NB4 (cell line): ENCODE results near the gene ZFYVE28.

Experiments used
- DNase-seq: peaks from one replicate; pipeline ENCODE4 v3.0.0; 2010; ENCODE audit warnings: low read depth
- H3K4me3 ChIP-seq: one replicate; pipeline ENCODE4 v1.5.1; 2011; ENCODE audit warnings: mild to moderate bottlenecking, low read depth, low read length, moderate library complexity
- MYC ChIP-seq: IDR thresholded peaks from 2 replicates; pipeline ENCODE4 v1.6.1; 2011; ENCODE audit warnings: low read depth, low read length
- POLR2A ChIP-seq: IDR thresholded peaks from 2 replicates; pipeline ENCODE4 v1.6.1; 2011; ENCODE audit warnings: mild to moderate bottlenecking; ENCODE audit not compliant: insufficient read length; ENCODE audit errors: extremely low read depth
- TF ChIP-seq, protein P1 (sequence below): IDR thresholded peaks from one replicate; pipeline ENCODE4 v1.5.1; 2012; ENCODE audit warnings: low read depth, low read length
- TF ChIP-seq, protein P2 (sequence below): IDR thresholded peaks from 2 replicates; pipeline ENCODE4 v1.6.1; 2011; ENCODE audit warnings: low read depth, low read length

The ZFYVE28 gene

DNA sequence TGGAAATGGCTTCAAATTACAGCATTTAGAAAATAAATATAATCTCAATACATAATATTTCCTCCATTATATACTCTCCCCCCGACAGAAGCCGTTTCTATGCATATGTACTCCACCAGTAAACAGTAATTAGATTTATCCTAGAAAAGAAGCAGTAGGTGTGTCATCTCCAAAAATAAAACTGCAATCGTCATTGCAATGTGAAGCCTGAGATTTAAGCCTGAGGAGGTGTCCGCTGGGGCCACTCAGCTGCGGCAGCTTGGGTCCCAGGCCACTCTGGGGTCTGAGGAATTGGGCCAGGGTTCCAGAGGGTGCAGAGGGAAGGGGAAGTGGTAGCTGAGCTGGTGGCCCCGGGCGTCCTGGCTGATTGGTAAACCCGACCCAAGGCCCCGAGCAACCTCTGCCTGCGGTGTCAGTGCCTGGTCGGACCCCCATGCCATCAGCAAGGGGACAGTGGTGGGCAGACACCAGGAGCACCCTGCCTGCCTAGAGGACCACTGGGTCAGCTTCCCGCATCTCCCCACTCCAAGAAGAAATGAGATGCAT, 148.8 kb downstream of the ZFYVE28 start:
- no peak for DNase-seq
- TF ChIP-seq, protein P1, sequence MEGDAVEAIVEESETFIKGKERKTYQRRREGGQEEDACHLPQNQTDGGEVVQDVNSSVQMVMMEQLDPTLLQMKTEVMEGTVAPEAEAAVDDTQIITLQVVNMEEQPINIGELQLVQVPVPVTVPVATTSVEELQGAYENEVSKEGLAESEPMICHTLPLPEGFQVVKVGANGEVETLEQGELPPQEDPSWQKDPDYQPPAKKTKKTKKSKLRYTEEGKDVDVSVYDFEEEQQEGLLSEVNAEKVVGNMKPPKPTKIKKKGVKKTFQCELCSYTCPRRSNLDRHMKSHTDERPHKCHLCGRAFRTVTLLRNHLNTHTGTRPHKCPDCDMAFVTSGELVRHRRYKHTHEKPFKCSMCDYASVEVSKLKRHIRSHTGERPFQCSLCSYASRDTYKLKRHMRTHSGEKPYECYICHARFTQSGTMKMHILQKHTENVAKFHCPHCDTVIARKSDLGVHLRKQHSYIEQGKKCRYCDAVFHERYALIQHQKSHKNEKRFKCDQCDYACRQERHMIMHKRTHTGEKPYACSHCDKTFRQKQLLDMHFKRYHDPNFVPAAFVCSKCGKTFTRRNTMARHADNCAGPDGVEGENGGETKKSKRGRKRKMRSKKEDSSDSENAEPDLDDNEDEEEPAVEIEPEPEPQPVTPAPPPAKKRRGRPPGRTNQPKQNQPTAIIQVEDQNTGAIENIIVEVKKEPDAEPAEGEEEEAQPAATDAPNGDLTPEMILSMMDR: no peak
- TF ChIP-seq MYC: no peak
- no peak overlapping the region for H3K4me3 ChIP-seq

DNA sequence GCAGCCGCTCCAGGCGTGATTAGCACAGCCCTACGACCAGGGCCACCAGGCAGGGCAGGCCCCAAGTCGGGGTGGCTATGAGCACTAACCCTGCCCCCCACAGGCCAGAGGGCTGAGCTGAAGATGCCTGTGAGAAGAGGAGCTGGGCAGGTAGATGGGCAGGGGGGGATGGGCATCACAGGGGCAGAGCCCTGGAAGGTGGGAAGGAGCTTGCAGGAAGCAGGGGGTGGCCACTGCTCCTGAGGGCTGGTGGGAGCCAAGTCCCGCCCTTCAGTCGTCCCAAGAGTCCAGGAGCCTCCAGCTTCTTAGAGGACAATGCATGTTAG, 149.3 kb downstream of the ZFYVE28 start:
- TF ChIP-seq, protein P1: no peak
- TF ChIP-seq MYC: no peak
- TF ChIP-seq, protein P2, sequence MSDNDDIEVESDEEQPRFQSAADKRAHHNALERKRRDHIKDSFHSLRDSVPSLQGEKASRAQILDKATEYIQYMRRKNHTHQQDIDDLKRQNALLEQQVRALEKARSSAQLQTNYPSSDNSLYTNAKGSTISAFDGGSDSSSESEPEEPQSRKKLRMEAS: no peak
- no peak for TF ChIP-seq POLR2A
- no peak for DNase-seq
- H3K4me3 ChIP-seq: no peak overlapping the region

DNA sequence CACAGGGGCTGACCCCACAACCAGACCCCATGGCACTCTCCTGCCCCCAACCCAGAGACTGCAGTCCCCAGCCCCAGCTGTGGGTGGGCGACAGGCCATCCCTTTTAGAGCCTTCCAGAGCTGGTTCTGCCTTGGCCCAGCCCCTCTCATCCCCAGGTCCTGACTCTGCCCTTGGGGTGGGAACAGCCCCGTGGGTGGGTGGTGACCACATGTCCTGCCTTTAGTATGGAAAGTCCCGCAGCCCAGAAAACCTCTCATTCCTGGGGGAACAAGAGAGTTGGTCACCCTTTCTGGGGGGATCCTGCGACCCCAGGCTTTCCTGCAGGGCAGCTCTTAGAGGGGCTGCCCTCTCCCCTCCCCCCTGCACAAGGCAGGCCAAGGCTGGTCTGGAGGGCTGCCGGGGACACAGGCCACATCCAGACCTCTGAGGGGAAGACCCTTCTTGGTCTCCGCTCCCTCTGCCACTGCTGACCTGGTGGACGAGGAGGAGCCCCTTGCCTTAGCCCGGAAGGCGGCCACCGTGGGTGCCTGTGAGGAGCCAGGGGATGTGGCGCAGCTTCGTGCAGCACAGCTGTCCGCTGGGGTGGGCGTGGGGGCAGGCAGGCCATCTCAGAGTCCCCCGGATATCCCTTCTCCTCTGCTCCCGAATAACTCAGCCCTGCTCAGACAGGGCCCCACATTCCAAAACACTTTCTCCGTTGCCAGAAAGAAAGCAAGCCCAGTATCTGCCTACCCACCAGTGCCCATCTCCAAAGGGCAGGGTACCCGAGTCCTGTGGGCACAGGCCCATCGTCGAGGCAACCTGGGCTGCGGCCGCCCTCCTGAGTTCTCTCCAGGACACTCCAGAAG, 149.9 kb downstream of the ZFYVE28 start:
- TF ChIP-seq POLR2A (no peak), MYC (no peak)
- TF ChIP-seq, protein P2: no peak
- TF ChIP-seq, protein P1: no peak
- H3K4me3 ChIP-seq: no peak overlapping the region
- no peak for DNase-seq

DNA sequence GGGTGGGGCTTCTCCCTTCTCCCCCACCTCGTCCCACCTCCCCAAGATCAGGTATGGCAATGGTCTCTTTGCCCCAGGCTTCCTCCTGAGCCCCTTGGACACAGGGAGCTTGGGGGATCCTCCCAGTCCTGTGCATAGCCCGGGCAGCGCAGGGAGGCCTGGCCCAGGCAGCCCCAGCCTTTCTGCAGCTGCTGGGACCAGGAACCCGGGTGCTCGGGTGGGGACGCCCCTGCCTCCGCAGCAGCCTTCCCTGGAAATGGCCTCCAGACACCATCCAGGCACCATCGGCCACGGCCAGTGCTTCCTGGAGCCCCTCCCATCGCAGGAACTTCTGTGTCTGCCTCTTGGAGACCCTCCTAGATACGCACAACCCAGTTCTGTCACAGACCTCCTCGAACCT, 150.6 kb downstream of the ZFYVE28 start:
- TF ChIP-seq, protein P1: no peak
- TF ChIP-seq POLR2A (no peak), MYC (no peak)
- TF ChIP-seq, protein P2: no peak
- no peak for DNase-seq
- no peak overlapping the region for H3K4me3 ChIP-seq

DNA sequence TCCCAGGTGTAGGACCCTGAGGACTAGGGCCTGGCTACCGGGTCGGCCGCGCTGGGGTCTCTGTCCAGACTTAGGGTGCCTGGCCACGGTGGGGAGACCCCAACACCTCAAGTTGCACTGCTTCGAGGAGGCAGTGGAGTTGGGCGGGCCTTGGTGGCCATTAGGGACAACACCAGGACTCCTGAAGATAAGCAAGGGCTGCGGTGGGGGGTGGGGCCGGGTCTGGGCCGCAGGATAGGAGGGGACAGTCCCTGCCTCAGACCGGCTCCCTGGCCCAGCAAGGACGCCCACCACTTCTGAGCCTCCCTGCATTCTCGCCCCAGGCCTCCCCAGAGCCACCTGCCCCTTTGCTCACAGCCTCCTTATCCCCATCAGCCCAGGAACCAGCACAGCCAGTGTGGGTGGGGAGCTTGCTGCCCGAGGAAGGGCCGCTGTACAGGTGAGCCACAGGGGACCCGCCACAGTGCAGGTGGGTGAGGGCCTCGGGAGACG, 151.1 kb downstream of the ZFYVE28 start:
- DNase-seq: no peak
- TF ChIP-seq, protein P2: no peak
- TF ChIP-seq, protein P1: no peak
- TF ChIP-seq POLR2A: no peak
- H3K4me3 ChIP-seq: no peak overlapping the region
